CD4-positive, alpha-beta T cell treated with Interleukin-15 for 1 hour (primary cell): Measurements from ENCODE around the gene SHISAL1.

Experiments
- DNase-seq: peaks from one replicate; pipeline ENCODE4 v3.0.0-alpha.2; 2020

Gene SHISAL1

DNA sequence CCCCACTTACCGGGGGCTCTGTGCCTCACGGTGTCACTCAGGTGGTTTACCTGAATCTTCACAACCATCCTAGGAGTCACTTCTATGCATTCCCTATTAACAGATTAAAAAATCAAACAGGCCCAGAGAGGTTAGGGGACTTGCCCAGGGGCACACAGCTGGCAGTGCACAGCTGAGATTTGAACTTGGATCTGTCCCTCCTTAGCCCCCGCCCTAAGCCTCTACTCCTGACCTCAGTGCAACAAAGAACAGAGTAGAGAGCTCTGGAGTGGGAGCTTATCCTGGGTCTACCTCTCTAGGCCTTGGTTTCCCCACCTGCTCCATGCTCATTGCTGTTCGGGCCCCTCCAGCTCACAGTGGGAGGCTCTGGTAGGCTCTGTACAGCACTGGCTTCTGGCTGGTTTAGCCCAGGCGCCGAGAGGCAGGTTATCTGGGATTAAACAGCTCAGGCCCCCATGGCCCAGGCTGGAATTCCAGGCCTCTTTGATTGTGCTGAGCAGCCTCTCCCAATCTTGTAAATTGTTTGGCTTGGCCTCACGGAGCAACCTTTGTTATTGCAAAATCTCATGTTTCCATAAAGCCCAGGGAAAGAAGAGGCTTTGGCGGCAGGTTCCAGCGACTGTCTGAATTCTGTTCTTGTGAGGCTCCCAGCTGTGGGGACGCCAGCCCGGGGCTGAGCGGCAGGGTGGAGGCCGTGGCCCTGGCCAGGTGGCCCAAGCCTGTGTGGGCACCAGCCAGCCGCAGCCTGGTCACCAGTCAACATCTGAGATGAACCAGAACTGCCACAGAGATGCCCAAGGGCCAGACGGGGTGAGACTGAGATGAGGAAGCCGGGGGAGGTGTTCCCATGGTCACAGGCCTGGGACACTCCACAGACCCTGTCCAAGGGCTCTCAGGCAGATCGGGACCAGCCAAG, 28.9 kb upstream of the SHISAL1 start:
- no peak for DNase-seq

DNA sequence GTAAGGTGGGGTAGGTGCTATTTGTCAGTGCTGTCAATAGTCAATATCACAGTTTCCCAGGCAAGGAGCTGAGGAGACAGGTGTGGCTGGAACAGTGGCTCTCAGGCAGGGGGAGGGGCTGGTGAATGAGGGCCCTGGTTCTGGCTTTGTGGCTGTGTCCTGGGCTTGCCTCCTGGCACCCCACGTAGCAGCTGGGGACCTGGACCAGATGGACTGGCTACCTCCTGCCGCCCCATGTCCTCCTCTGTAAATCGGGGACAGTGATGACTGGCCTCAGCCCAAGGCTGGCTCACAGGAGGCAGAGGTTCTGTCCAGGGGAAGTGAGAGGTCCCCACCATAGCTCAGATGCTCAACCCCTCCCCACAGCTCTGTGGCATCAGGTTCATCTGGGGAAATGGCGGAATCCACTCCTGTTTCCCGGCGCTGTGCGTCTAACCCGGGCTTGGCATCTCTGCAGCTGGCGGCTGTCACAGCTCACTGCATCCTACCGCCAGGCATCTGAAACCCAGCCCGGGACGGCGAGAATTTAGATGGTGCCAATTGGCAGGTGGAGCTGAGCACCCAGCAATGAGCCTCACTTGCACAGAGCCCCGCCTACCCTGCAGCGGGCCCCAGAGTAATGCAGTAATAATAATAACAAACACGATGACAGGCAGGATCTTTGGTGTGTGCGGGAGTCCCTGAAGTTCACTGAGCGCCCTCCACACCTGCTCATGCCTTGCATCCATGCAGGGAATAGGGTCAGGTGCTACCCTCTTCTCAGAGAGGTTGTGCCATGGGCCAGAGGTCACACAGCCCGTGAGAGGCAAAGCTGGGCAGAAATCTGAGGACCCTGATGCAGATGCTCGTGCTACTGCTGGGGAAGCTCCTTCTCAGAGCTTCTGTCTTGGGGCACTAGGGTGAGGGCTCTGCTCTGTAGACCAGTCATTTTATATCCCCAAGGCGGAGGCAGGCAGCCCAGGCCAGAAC, 27.8 kb upstream of the SHISAL1 start:
- DNase-seq: no peak

GRCh38 chr22:44338906-44339305, 26.2 kb upstream of the SHISAL1 start:
- no peak for DNase-seq

- DNase-seq: no peak
Measured at GRCh38 chr22:44338177-44338810, 25.5 kb upstream of the SHISAL1 start.

- DNase-seq: no peak
Measured at GRCh38 chr22:44337678-44338004, 24.9 kb upstream of the SHISAL1 start.

DNA sequence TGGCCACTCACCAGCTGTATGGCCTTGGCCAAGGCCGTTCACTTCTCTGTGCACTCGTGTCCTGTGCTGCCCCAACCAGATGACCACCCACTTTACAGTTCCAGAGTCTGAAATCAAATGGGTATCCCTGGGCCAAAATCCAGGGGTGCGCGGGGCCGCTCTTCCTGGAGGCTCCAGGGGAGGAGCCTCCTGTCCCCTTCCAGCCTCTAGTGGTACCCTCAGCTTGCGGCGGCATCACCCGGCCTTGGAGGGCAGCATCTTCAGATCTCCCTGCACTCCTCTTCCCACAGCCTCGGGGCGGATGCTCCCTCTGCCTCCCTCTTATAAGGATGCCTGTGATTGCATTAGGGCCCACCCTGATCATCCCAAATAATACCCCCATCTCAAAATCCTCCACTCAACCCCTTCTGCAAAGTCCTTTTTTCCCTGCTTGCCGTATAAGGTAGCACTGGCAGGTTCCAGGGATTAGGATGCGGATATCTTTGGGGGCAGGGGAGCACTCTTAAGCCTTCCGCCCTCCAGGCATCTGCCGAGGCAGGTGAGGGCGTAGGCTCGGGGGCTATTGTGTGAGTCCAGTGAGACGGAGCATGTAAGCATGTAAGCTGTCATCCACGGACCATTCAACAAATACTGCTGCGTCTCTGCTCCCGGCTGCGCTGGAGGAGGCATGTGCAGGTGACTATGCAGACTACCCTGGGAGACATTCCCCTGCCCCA, 24.4 kb upstream of the SHISAL1 start:
- DNase-seq: no peak

DNA sequence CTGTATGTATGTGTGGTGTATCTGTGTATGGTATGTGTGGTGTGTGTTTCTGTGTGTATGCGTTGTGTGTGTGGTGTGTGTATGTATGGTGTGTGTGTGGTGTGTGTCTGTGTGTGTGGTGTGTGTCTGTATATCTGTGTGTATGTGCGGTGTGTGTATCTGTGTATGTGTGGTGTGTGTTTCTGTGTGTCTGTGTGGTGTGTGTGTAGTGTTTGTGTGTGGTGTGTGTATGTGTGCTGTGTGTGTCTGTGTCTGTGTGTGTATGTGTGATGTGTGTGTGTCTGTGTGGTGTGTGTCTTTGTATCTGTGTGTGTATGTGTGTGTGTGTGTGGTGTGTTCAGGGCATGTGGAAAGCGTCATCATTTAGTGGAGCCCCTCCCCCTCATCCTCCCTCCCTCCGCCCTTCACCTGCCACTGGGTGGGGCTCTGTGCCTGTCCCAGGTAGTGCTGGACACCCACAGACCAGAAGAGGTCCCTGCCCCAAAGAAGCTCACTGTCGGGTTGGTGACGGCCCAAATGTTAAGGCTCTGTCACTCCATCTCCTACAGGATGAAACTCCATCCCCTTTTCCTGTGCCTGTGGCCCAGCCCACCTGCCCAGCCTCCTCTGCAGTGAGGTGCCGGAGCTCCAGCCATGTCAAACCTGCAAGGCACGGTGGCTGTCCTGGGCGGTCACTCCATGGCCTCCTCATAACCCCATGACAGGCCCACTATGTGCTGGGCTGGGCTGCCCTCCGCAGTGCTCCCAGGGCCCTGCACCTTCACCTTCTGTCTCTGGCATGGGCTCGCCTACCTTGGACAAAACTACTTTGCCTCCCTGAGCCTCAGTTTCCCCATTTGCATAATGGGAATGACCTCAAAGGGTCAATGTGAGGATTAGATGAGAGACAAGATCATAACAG, 23.4 kb upstream of the SHISAL1 start:
- no peak for DNase-seq

- DNase-seq: no peak
Measured at GRCh38 chr22:44335066-44335839, 22.5 kb upstream of the SHISAL1 start.

DNA sequence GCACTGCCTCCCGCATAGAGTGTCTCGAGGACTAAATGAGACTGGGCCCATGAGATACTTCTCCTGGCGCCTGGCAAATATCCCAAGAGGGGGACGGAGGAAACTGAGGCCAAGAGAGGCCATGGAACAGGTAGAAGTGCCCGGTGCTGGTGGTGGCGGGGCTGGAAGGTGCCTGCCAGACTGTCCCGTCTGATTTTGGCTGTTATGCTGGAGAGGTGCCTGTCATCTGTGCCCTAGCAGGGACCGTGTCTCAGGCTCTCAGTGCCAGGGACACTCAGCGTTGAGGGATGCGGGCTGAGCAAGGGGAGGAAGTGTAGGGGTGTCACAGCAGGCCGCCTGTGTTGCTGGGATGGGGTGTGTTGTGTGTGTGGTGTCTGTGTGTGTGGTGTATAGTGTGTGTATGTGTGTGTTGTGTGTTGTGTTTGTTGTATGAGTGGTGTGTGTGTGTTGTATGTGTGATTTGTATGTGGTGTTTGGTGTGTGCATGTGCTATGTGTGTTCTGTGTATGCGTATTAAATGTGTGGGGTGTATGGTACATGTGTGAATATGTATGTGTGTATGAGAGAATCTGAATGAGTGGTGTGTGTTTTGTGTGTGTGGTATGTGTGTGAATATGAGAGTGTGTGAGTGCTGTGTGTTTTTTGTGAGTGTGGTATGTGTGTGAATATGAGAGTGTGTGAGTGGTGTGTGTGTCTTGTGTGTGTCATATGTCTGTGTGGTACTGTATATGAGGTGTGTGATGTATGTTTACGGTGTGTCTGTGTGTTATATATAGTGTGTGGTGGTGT, 21.3 kb upstream of the SHISAL1 start:
- DNase-seq: no peak

- DNase-seq: no peak
Measured at GRCh38 chr22:44332946-44333345, 20.2 kb upstream of the SHISAL1 start.

- no peak for DNase-seq
Measured at GRCh38 chr22:44331881-44332714, 19.3 kb upstream of the SHISAL1 start.

- no peak for DNase-seq
Measured at GRCh38 chr22:44330744-44331660, 18.3 kb upstream of the SHISAL1 start.

DNA sequence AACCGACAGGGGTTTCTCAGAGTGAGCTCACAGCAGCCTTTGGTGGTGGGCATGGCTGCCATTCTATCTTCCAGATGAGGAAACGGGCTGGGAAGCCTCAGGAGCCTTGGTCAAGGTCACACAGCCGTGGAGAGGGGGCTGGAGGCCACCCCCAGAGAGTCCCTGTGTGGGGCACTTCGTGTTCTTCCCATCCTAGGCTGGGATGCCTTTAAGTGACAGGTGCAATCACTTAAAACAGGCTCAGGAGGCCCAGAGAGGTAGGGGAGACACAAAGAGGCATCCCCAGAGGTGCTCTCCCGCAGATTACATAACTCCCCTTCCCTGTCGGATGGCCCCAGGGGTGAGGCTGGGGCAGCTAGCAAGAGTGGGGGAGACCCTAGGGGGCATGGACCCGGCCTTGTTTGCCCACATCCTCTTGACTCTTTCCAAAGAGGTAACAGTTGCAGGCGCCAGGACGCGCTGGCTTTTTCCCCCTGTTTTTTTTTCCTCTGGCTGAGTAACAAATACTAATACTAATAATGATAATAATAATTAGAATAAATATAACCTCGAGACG, 17.5 kb upstream of the SHISAL1 start:
- DNase-seq: no peak

DNA sequence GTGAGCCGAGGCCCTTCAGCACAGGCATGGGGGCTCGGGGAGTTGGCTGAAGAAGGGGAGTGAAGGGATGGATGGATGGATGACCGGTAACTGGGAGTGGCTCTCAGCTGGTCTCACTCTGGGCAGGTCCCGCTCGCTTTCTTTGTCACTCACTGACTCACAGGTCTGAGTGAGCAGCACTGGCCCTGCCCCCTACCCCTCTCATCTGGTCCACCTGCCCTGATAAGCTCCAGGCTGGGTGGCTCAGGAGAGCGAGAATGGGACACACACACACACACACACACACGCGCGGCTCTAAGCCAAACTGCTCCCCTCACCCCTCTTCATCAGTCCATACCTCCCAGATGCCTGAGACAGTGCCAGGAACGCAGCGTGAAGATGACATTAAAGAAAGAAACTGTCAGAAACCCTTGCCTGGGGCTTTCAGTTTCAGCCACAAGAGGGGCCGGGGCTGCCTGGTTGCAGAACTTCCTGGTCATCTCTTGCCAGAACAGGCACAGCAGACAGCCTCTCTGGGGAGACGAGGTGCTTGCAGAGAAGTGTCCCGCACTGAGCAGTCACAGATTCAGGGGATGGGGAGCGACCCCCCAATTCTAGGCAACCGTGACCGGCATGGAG, 16.5 kb upstream of the SHISAL1 start:
- no peak for DNase-seq

- DNase-seq: no peak
Measured at GRCh38 chr22:44328762-44329161, 16.0 kb upstream of the SHISAL1 start.

DNA sequence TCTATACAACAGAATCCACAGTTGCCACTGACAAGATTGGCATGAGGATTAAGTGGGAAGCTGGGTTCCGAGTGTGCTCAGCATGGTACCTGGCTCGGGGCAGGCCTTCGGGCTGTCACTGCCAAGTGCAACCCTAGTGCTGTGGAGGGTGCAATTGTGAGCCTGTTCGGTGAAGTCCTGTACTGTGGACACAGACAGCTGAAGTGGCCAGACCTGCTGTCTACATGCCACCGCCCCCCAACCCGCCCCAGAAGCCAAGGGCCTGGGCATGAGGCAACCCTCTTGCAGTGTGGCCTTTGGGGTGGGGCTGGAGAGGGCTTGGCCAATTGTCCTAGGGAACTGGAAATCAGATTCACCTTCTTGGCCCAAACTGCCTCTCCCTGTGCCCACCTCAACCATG, 15.6 kb upstream of the SHISAL1 start:
- DNase-seq: no peak

GRCh38 chr22:44326491-44326885, 13.7 kb upstream of the SHISAL1 start:
- DNase-seq: no peak
